ENCODE measurements around the gene GHR.

DNA sequence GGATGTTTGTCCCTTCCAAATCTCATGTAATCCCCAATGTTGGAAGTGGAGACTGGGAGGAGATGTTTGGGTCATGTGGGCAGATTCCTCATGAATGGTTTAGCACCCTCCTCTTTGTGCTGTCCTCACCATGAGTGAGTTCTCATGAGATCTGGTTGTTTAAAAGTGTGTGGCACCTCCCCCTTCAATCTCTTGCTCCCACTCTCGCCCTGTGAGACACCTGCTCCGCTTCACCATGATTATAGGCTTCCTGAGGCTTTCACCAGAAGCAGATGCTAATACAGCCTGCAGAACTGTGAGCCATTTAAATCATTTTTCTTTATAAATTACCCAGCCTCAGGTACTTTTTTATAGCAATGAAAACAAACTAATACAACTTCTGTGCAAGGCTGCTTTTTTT is 206.0 kb downstream of the GHR start:
- TF ChIP-seq CTCF (IDR thresholded peaks at IDR 0.05; ENCODE audit: insufficient read depth, low read depth, low read length) (no peak), EZH2 (IDR thresholded peaks at IDR 0.05; ENCODE audit: insufficient read depth, low read length) (no peak)
